H1 (cell line): ENCODE measurements around the gene SWT1. TPM values are rescaled to one million over a fixed set of nuclear protein-coding genes. Genes with fewer than 3 reads are reported as not detected.

ENCODE experiments used
- ATF2 ChIP-seq: IDR thresholded peaks from 2 replicates; pipeline ENCODE4 v1.6.1; 2012; ENCODE audit warnings: low read length, inconsistent platforms
- RFX5 ChIP-seq: IDR thresholded peaks from 2 replicates; pipeline ENCODE4 v1.6.1; 2011; ENCODE audit warnings: low read depth, low read length, improper control_type of control experiment, borderline replicate concordance
- polyA plus RNA-seq, 7 experiments: library from polyadenylated mRNA; depleted of rRNA in 3 of 7; stranded (reverse) in 5 of 7; unstranded in 2 of 7; fragments of >200 nt in 5 of 7; fragments of 200-250 nt in 2 of 7; gene quantifications; 1 replicate in 5 of 7; 2 replicates in 1 of 7; 4 replicates in 1 of 7; pipeline versions ENCODE4 v1.2.1 to v1.2.3, GENCODE V29; 2011 to 2013; ENCODE audit warnings: missing spikeins in 2 of 7, mixed read lengths in 2 of 7
- total RNA-seq: library from RNA; stranded (reverse); fragmentation: NEBNext Ultra II Directional; extraction: Animal tissue kit (Norgen Biotek cat#: 25700); gene quantifications from 2 replicates; pipeline ENCODE4 v1.2.1, GENCODE V29; 2021

Gene SWT1
- total and polyA plus RNA-seq, 2 of the 8 experiments (the other 6 are each of a cell fraction or from before 2014, with no cell fraction given), result 1.4 to 6.2 TPM

DNA sequence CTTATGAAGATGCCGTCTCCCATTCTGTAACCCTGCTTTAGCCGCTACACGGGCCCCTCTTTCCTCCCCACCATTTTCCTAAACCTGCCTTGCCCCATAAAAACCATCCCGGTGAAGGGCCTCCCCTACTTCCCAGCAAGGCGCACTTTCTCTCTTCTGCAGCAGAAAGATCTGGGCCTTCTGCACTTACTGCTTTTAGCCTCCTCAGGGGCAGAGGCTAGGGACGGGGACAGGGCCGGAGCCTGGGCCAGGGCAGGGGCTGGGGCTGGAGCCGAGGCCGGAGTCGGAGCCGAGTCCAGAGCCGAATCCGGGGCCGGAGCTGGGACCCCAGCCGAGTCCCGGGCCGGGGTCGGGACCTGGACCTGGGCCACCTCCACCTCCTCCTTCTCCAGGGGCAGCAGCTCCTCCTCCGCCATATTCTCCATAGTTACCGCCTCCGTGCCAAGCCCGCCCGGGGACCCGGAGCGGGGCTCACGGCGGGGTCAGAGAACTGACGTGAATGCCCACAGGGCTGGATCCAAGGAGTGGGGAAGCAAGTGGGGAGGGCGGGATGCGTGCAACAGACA is 596 bp upstream of the SWT1 start (continued):
- no peak for TF ChIP-seq ATF2
- TF ChIP-seq RFX5, result no peak
